RKO (cell line): Measurements from ENCODE around the gene OR10H1.
"Not testable (repeated sequence)": the region's sequence is repeated elsewhere in the genome, so short reads cannot be mapped to it uniquely, and the experiment has no call there.

ENCODE experiments used
- DNase-seq: peaks from one replicate; pipeline ENCODE4 v3.0.0-alpha.2; 2016; ENCODE audit warnings: low spot score

The OR10H1 gene

DNA sequence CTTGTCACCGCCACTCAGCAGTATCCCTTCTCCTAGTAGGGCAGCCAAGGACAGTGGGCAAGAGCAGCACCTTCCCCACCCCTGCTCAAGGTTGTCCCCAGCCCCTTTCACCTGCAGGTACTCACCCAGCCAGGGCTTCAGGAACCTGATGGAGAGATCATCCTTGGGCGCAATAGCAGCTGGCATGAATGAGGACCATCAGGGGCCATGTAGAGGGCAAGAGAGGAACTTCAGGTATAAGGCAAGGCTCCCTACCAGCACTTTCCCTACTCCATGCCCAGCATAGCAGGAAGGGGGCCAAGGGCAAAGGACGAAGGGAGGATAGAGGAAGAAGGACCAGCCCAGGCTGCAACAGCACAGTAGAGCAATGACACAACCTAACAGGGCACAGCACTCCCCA is 41.3 kb downstream of the OR10H1 start:
- not testable (repeated sequence) for DNase-seq

DNA sequence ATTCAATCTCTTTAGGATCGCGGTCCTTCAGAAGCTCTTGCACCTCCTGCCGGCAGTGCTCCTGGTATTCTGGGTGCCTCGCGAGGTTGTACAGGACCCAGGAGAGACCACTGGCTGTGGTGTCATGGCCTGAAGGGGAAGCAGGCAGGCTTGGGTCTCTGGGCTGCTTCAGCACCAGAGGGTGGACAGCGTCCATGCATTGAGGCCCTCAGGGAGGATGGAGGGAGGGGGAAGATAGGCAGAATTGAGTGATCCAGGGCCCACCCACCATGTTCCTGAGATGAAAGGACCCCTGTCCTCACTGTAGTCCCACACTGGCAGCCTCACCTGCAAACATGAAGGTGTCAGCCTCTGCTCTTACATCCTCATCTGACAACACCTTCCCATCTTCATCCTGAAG is 45.9 kb downstream of the OR10H1 start:
- no peak for DNase-seq

DNA sequence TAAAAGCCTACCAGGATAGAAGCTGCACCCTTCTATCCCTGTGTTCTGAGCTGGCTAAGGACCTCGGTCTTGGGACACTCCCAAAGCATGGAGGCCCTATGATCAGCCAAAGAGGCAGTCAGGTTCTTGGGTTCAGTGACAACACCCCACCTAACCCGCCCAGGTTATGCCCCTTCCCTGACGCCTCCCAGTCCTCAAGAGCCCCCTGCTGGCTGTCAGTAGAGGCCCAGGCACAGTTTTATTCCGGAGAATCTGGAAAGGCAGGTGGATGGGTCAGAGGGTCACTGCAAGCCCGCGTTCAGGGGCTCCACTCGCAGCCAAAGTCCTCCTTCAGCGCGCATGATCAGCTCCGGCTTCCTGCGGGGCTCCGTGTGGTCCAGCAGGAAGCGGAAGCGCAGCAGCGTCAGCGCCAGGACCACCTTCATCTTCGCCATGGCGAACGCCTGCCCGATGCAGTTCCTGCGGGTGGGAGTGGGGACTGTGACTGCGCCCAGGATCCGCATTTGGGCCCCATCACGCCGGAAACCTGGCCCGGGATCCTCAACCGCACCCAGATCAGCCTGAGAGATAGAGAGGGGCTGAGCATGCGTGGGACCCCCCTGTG is 55.4 kb downstream of the OR10H1 start:
- no peak for DNase-seq

DNA sequence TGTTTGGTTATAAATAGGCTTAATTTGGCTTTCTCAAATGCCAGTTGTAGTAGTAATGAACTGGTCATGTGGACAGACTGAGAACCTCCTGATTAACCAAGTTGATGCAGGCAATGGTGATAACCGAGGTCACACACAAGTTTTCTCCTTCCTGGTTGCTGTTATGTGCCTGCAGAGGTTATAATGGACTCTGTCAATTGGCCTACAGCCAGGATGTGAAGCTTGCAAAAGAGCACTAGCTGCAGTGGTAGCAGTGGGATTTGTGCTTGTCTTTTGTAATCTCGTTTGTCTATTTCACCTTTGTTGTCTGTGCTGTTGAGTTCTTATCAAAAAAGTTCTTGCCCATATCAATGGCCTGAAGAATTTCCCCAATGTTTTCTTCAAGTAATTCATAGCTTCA is 57.1 kb downstream of the OR10H1 start:
- no peak for DNase-seq
